GM19025 (cell line): ENCODE measurements around the gene POTEJ.
"Not testable (repeated sequence)": the region's sequence is repeated elsewhere in the genome, so short reads cannot be mapped to it uniquely, and the experiment has no call there.

Experiments
- ATAC-seq: cut with Tn5 transposase; IDR thresholded peaks from one replicate; pipeline ENCODE4 v1.9.1; 2021; ENCODE audit warnings: mild to moderate bottlenecking, low read depth, moderate library complexity; ENCODE audit not compliant: unreplicated experiment

Gene POTEJ

DNA sequence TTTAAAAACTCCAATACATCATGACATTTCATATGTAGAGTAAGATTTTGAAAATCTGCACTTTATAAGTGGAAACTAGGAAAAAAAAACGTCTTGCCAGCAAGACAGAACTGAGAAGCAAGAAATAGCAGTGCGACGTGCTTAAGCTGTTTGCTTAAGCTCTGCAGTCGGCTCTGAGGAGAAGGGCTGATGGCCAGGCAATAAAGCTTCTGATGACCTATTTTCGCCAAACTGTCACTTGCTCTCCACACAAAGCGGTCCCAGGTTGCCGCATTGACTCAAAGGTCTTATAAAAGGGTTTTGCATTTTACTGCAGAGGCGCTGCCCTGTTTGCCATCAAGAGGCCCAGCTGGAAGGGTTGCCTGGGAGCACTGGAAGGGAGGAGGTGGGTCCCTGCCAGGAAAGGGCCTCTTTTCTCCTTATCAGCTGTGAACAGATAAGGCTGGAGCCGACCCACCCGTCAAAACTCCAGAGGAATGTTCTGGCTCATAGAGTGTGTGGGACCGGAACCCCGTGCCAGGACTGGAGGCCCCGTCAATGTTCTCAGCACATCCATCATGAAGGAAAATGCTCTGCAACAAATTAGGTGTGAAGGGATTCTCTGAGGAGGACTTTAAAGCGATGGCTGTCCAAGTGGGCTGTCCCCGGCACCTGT lies 9.5 kb upstream of the POTEJ start:
- not testable (repeated sequence) for ATAC-seq

DNA sequence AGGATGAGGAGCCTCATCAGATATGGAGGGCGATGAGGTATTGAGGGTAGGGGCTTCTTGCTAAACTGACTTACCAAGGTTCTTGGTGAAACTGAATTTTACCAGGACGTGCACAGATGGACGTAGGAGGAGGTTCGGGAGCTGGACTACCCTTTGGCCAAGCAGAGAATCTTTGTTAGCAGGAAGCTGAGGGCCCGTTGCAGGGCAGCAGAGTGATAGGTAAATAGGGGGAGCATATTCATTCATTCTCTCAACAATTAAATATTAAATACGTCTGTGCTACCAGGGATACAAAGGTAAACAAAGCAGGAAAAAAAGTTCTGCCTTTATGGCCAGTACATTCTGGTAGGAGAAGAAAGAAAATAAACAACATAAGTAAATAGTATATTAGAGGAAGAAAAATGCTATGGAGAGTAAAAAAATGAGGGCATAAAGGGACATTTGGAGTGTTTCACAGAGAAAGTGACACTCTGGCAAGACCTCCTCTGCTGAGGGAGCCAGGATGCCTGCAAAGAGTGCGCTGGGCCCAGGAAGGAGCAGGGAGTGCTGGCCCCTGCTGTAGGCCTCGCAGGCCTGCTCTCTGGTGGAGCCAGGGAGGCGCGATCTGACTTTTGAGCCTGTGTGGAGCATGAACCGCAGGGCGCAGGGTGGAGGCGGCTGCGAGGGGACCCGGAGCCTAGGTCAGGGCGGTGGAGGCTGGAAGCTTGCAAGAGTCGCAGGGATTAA lies 2.8 kb upstream of the POTEJ start:
- ATAC-seq: not testable (repeated sequence)

DNA sequence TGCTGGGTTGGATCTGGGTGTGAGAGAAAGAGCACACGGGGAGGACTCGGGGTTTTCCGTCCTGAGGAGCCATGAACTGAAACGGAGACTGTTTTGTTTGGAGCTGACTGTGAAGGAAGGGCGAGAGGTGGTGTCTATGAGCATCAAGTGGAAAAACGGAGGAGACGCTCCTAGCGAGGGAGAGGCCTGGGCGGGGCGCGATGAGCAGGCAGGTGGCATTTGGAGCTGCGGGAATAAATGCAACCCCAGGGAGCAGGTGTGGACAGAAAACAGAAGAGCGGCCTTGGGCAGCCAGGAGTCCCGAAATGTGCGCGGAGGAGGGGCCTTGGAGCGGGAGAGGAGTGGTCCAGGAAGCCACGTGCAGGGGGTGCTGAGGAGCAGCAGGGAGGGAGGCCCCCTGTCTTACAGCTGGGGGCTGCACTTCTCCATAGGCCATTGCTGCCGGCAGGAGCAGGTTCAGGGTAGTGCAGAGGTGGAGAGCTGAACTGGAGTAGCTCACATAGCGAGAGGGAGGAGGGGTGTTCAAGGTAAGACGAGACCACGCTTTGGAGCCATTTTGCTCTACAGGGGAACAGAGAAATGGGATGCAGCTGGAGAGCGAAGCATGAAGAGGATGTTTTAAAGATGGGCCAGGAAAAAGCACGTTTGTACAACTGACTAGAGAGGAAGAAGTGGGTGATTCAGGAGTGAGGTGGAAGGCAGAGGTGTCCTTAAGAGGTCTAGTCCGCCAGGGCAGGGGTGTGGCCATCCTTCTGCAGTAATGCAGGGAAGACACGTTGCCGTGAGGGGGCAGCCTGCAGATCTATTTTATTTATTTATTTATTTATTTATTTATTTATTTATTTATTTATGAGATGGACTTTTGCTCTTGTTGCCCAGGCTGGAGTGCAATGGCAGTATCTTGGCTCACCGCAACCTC lies 2.0 kb upstream of the POTEJ start:
- not testable (repeated sequence) for ATAC-seq

DNA sequence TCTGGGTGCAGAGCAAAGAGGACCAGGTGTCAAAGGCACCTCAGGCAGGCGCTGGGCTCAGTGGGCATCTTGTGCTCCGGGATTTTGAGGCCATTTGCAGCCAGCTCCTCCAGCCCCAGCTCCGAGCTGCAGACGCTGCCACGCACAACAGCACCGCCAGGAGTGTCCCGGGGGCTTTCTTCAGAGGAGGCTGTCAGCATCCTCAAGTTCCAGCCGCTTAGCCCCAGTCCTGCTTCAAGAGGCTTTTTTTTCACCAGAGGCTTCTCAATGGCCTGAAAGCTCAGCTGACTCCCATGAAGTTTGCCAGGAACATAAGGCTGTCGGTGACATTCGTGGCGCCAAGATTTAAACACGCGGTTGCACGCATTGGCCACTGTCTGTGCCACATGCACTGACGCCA lies 754 bp upstream of the POTEJ start:
- not testable (repeated sequence) for ATAC-seq

DNA sequence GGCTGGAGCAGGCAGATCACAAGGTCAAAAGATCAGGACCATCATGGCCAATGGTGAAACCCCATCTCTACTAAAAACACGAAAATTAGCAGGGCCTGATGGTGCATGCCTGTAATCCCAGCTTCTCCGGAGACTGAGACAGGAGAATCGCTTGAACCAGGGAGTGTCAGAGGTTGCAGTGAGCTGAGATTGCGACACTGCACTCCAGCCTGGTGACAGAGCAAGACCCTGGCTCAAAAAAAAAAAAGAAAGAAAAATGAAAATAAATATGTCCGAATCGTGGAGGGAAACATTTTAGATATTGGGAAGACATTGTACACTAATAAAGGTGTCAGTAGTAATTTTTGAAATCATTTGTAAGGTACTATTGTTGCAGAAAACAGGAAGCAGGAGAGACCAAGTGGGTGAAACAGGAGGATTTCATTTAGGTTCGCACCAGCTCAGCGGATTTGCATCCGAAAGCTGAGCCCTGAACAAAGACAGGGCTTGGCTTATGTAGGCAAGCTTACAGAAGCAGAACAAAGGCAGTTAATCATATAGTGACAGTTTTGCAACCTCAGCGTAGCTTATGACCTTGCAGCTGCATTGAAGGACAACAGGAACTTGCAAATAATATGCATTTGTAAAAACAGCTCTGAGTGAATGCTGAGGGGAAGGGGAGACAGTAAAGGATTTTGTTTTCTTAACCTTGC lies 17.7 kb downstream of the POTEJ start:
- ATAC-seq: not testable (repeated sequence)

DNA sequence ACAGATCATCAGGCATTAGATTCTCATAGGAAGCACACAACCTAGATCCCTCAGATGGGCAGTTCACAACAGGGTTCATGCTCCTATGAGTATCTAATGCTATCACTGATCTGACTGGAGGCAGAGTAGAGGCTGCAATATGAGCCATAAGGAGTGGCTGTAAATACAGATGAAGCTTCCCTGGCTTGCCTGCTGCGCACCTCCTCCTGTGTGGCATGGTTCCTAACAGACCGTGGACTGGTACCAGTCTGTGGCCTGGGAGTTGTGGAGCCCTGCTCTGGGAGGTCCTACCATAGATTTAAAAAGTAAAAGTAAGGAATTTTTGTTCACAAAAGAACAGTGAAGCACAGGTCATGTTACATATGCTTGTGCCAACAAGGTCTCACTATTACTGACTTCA lies 27.7 kb downstream of the POTEJ start:
- ATAC-seq: not testable (repeated sequence)

DNA sequence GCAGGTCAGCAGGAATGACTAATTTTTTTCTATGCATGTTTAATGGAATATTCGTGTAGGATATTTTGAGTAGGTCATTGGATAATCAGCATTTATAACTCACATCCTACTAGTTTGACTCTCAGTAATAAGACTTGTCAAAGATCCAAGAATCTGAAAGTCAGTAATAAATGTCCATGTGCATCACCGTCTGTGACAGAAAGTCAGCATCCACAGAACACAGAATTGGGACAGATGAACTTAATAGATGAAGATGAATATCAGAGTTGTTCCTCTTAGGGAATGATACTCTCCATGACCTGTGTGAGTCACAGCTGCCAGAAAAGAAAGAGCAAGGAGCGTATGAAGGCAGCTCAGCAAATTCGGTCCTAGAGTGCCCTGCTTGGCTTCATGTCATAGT lies 30.4 kb downstream of the POTEJ start:
- ATAC-seq: not testable (repeated sequence)

DNA sequence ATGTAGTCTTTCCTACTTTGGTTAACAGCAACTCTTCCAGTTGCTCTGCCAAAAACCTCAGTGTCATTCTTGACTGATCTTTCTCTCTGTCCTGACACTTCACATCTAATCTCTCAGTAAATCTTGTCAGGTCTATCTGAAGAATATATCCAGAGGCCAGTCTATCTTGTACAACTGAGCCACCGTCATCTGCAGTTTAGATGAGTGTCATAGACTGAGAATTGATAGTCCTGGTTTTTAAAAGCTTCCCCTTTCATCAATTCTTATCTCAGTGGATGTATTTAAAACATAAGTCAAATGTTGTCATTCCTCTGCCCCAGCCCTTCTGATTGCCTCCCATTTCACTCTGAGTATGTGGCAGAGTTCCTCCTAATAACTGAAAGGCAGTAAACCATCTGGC lies 38.0 kb downstream of the POTEJ start:
- ATAC-seq: not testable (repeated sequence)

DNA sequence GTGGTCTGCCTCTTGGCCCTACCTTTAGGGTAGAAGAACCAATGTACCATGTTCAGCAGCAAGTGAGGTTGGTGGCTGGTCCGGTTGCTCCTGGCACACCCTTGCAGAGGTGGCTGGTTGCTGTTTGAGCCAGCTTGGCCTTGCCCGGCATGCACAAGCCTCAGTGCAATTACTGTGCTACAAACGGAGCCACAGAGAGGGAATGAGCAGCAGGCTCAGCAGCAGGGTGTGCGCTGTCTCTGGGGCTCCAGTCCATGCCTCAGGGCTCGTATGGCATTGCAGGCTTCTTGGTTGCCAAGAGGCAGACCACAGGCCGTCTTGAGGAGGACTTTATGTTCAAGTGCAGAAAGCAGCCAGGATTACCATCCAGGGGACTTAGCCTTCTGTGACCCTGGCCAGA lies 53.3 kb downstream of the POTEJ start:
- ATAC-seq: not testable (repeated sequence)

DNA sequence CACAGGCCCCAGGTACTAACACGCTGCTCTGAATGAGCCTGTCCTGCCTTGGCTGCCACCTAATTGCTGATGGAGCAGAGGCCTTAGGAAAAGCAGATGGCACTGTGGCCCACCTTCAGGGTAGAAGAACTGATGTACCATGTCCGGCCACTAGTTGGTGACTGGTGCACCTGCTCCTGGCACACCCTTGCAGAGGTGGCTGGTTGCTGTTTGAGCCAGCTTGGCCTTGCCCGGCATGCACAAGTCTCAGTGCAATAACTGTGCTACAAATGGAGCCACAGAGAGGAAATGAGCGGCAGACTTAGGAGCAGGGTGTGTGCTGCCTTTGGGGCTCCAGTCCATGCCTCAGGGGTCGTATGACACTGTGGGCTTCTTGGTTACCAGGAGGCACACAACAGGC lies 54.4 kb downstream of the POTEJ start:
- not testable (repeated sequence) for ATAC-seq

DNA sequence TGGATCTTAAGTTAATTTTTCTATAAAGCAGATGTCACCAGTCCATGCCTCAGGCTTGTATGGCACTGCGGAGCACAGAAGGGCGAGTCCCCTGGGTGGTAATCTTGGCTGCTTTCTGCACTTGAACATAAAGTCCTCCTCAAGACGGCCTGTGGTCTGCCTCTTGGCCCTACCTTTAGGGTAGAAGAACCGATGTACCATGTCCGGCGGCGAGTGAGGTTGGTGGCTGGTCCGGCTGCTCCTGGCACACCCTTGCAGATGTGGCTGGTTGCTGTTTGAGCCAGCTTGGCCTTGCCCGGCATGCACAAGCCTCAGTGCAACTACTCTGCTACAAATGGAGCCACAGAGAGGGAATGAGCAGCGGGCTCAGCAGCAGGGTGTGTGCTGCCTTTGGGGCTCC lies 56.3 kb downstream of the POTEJ start:
- not testable (repeated sequence) for ATAC-seq

DNA sequence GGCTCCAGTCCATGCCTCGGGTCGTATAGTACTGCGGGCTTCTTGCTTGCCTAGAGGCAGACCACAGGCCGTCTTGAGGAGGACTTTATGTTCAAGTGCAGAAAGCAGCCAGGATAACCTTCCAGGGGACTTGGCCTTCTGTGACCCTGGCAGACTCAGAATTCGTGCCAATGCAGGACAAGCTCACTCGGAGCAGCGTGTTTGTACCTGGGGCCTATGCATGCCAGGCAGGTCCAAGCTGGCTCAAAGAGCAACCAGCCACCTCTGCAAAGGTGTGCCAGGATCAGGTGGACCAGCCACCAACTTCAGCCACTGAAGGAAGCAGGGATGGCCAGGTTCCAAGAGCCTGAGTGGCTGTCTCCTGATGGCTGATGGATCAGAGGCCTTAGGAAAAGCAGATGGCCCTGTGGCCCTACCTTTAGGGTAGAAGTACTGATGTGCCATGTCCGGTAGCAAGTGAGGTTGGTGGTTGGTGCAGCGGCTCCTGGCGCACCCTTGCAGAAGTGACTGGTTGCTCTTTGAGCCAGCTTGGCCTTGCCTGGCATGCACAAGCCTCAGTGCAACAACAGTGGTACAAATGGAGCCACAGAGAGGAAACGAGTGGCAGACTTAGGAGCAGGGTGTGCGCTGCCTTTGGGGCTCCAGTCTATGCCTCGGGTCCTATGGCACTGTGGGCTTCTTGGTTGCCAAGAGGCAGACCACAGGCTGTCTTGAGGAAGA lies 58.9 kb downstream of the POTEJ start:
- not testable (repeated sequence) for ATAC-seq

DNA sequence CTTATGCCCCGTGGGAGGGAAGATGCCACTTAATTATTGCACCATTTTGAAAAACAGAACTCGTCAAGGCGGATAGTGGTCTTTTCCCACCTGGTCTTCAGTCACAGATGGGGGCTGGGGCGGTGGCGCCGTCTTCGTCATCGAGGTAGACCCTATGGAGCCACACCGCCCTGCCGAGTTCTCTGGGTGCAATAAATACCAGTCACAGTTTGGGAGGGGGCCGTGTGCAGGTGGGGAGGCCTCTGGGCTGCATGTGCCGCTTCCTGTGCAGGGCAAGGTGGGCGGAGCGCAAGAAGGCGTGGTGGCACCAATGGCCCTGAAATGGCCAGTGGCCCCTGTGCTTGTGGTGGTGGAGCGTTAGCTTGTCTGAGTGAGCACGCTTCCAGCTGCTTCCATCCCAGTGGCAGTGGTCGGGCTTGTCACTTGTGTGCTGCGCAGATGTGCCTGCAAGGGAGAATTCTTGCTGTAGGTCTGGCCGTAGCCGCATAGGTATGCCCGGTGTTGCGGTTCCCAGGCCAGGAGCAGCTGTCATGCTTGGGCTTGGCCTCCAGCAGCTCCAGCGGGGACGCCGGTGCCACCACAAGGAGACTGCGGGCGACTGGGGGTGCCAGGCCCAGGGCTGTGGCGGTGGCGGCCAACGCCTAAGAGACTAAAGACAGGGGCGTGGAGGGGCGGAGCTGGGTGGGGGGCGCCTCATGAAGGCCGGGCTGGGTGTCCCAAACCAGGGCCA lies 81.0 kb downstream of the POTEJ start:
- not testable (repeated sequence) for ATAC-seq

DNA sequence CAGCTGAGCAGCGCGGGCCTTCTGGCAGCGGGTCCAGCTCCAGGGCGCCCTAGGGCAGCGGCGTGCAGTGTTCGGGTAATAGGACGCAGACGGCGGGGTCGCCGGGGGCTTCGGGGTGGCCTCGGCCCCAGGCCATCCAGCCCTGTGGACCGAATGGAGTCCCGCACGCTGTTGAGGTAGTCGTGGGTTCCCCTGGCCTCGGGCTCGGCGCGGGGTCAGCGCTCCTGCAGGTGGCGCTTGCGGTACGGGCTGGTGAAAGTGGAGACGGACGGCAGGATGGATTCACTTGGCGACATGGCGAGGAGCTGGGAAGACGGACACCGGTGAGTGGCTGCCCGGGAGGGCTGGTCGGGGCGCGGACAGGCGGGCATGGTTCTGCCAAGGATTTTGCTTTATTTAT lies 82.2 kb downstream of the POTEJ start:
- not testable (repeated sequence) for ATAC-seq

DNA sequence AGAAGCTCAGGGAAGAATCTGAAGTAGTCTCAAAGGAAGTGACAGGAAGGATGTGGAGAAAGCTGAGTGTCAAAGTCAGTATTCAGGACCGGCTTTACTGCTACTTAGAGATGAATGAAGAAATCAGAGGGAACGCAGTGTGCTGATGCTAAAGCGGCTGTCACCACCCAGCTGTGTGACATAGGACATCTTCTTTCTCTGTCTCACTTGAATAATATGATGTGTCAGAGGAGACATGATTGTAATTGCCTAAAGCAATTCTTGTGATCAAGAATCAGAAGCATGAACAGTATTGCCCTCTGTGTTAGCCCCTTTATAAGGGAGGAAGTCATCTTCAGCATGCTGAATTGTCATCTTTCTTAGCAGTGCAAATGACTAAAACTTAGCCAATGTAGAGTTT lies 92.0 kb downstream of the POTEJ start:
- not testable (repeated sequence) for ATAC-seq
